Endothelial cell of umbilical vein (primary cell): ENCODE data around the gene RPGRIP1. TPM values are rescaled to one million over a fixed set of nuclear protein-coding genes. Genes with fewer than 3 reads are reported as not detected.

ENCODE experiments used
- BruUV-seq: library from RNA; stranded (reverse); fragments of 400-500 nt; replicated peaks from 2 replicates; lab custom pipeline; 2021; lab: Mats Ljungman, UMichigan
- CTCF ChIA-PET: fragments of 300-600, 350-600 bp; sonication (Branson Sonifier 250); formaldehyde crosslinking; loops from one replicate; lab custom pipeline; 2021; ENCODE audit warnings: antibody characterized with exemption, inconsistent platforms; lab: Charles Lee
- POLR2A ChIA-PET: fragments of 300-600, 350-600 bp; sonication (Branson Sonifier 250); formaldehyde crosslinking; loops from one replicate; lab custom pipeline; 2021; ENCODE audit warnings: antibody characterized with exemption, inconsistent platforms; lab: Charles Lee
- DNase-seq: peaks from one replicate; pipeline ENCODE4 v3.0.0-alpha.2; 2011; ENCODE audit warnings: low read depth, low spot score
- FAIRE-seq: peaks from 2 replicates; lab custom pipeline; 2011; peaks lifted over from hg19 to GRCh38; lab: Jason Lieb, UNC
- H2AFZ ChIP-seq: 2 replicates; pipeline ENCODE4 v1.6.0; 2012; ENCODE audit warnings: low read depth, low read length, control low read depth, inconsistent platforms
- H3K27ac ChIP-seq: 2 replicates; pipeline ENCODE4 v1.5.1; 2011; ENCODE audit warnings: low read depth, mild to moderate bottlenecking, control low read depth, low read length, moderate library complexity; ENCODE audit not compliant: insufficient read depth
- H3K27me3 ChIP-seq, 2 experiments: 2 replicates each; pipeline versions ENCODE4 v1.6.0 to v1.6.1; 2011; ENCODE audit warnings: low read length in 2 of 2, mixed read lengths in 1 of 2; ENCODE audit not compliant: control insufficient read depth in 2 of 2, insufficient read depth in 2 of 2
- H3K36me3 ChIP-seq, 2 experiments: 2 replicates in 1 of 2; 3 replicates in 1 of 2; pipeline ENCODE4 v1.5.1; 2011; ENCODE audit warnings: low read length in 2 of 2, mild to moderate bottlenecking in 1 of 2, moderate library complexity in 1 of 2; ENCODE audit not compliant: control insufficient read depth in 2 of 2, insufficient read depth in 2 of 2; ENCODE audit errors: extremely low read depth in 1 of 2
- H3K4me1 ChIP-seq: 3 replicates; pipeline ENCODE4 v1.5.1; 2011; ENCODE audit warnings: mild to moderate bottlenecking, low read length; ENCODE audit not compliant: control insufficient read depth, insufficient read depth; ENCODE audit errors: extremely low read depth
- H3K4me2 ChIP-seq: 2 replicates; pipeline ENCODE4 v1.6.1; 2011; ENCODE audit warnings: low read length, control low read depth, mixed read lengths; ENCODE audit not compliant: insufficient read depth
- H3K4me3 ChIP-seq, 3 experiments: fragments of 200-600 bp in 1 of 3; sonication (generic), shearing (Covaris generic) in 1 of 3; replicated peaks in 1 of 3; 2 replicates each; pipeline ENCODE4 v1.5.1; 2011 to 2016; ENCODE audit warnings: control low read depth in 3 of 3, low read length in 3 of 3, mild to moderate bottlenecking in 2 of 3, inconsistent platforms in 1 of 3, low read depth in 1 of 3, moderate library complexity in 1 of 3; ENCODE audit not compliant: insufficient read depth in 1 of 3
- H3K79me2 ChIP-seq: 2 replicates; pipeline ENCODE4 v1.6.0; 2012; ENCODE audit warnings: low read length, inconsistent platforms; ENCODE audit not compliant: control insufficient read depth, insufficient read depth
- H3K9ac ChIP-seq: replicated peaks from 2 replicates; pipeline ENCODE3; 2011; ENCODE audit warnings: low read length, control low read depth; ENCODE audit not compliant: insufficient read depth; ENCODE audit errors: extremely low read depth
- H3K9me1 ChIP-seq: replicated peaks from 3 replicates; pipeline ENCODE4 v1.6.0; 2011; ENCODE audit warnings: mild to moderate bottlenecking, low read length; ENCODE audit not compliant: control insufficient read depth, insufficient read depth; ENCODE audit errors: extremely low read depth
- H3K9me3 ChIP-seq: replicated peaks from 2 replicates; pipeline ENCODE4 v1.5.1; 2012; ENCODE audit warnings: low read length, inconsistent platforms; ENCODE audit not compliant: control insufficient read depth, insufficient read depth
- H4K20me1 ChIP-seq: replicated peaks from 2 replicates; pipeline ENCODE3; 2011; ENCODE audit warnings: mild to moderate bottlenecking, low read length; ENCODE audit not compliant: control insufficient read depth, insufficient read depth; ENCODE audit errors: extremely low read depth
- EZH2 ChIP-seq: IDR thresholded peaks from 2 replicates; pipeline ENCODE4 v1.6.1; 2012; ENCODE audit warnings: borderline replicate concordance, low read depth, mild to moderate bottlenecking, moderate library complexity, low read length, inconsistent platforms; ENCODE audit not compliant: severe bottlenecking
- FOS ChIP-seq: IDR thresholded peaks from 2 replicates; pipeline ENCODE4 v1.6.1; 2011; ENCODE audit warnings: mild to moderate bottlenecking, low read length, moderate library complexity, borderline replicate concordance; ENCODE audit not compliant: insufficient read depth
- GATA2 ChIP-seq: IDR thresholded peaks from 2 replicates; pipeline ENCODE4 v1.7.0; 2011; ENCODE audit warnings: low read depth, mild to moderate bottlenecking, moderate library complexity, mixed read lengths, low read length; ENCODE audit not compliant: insufficient read length, insufficient read depth
- JUN ChIP-seq: IDR thresholded peaks from 2 replicates; pipeline ENCODE4 v1.6.1; 2011; ENCODE audit warnings: borderline replicate concordance, low read depth; ENCODE audit not compliant: insufficient read length, insufficient read depth
- MYC ChIP-seq: IDR thresholded peaks from one replicate; pipeline ENCODE4 v1.6.1; 2011; ENCODE audit warnings: mild to moderate bottlenecking, low read depth, low read length
- POLR2A ChIP-seq: IDR thresholded peaks from 2 replicates; pipeline ENCODE4 v1.6.1; 2012; ENCODE audit warnings: low read depth, mild to moderate bottlenecking, control low read depth, low read length
- POLR2AphosphoS5 ChIP-seq: IDR thresholded peaks from 2 replicates; pipeline ENCODE4 v1.6.1; 2012; ENCODE audit warnings: low read depth, mild to moderate bottlenecking, control low read depth, low read length, moderate library complexity; ENCODE audit not compliant: insufficient read depth
- dilution Hi-C: fragments of 300-500 bp; cut with MboI; formaldehyde crosslinking; loops from one replicate; pipeline ENCODE4 v1.15.0; 2019; ENCODE audit warnings: low sequenced_read_pairs; ENCODE audit not compliant: extremely low pct_ligation_motif_present
- intact Hi-C: fragments of 100-400 bp; cut with micrococcal nuclease; formaldehyde crosslinking; loops from one replicate; pipeline ENCODE4 v1.10.0; 2022
- polyA plus RNA-seq, 4 experiments: library from polyadenylated mRNA; depleted of rRNA in 3 of 4; stranded (reverse) in 3 of 4; unstranded in 1 of 4; fragments of >200 nt; gene quantifications; 2 replicates each; pipeline versions ENCODE4 v1.2.1 to v1.2.3, GENCODE V29; 2011 to 2012; ENCODE audit warnings: missing spikeins in 1 of 4
- total RNA-seq: library from RNA; stranded (reverse); gene quantifications from 2 replicates; pipeline ENCODE4 v1.2.3, GENCODE V29; 2021
- TF ChIP-seq, protein P1 (sequence below), 2 donors: IDR thresholded peaks; 1 replicate in 1 of 2; 2 replicates in 1 of 2; pipeline ENCODE4 v1.5.1; 2011; ENCODE audit warnings: low read length in 2 of 2, mild to moderate bottlenecking in 2 of 2, moderate library complexity in 2 of 2, control low read depth in 1 of 2, inconsistent platforms in 1 of 2, low read depth in 1 of 2; ENCODE audit not compliant: insufficient read depth in 1 of 2; ENCODE audit errors: extremely low read depth in 1 of 2
- TF ChIP-seq, protein P2 (sequence below): IDR thresholded peaks from 2 replicates; pipeline ENCODE4 v1.6.1; 2011; ENCODE audit not compliant: insufficient read depth, insufficient read length

Gene RPGRIP1
- total and polyA plus RNA-seq, 2 donors (not counting 3 experiments of a cell fraction or from before 2014, with no cell fraction given) = not detected

DNA sequence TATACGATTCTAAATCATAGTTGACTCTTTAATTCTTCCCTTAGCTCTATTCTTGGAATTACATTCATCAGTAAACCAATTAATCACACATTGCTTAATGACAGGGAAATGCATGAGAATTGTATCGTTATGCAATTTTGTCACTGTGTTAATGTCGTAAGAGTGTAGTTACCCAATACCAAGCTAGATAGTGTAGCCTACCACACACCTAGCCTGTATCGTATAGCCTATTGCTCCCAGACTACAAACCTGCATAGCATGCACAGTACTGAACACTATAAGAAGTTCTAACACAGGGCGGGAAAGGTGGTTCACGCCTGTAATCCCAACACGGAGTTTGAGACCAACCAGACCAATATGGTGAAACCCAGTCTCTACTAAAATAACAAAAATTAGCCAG is 35.3 kb upstream of the RPGRIP1 start:
- H3K27me3 ChIP-seq = no peaks in the 10 kb centered on the region
- intact Hi-C loops = no loop called here
- peaks cover 10 to 14% of the 10 kb centered on the region in 2 experiments for H3K36me3 ChIP-seq
- ChIA-PET POLR2A (no interaction called here), CTCF (interaction anchor here (0.7 kb wide), 1 partner anchor 13 kb away, joined by 3 read pairs; no protein-coding TSS in a partner anchor)
- no peak for DNase-seq
- no peak overlapping the region for H3K4me3 ChIP-seq
- H2AFZ ChIP-seq = no peak overlapping the region
- H3K9ac ChIP-seq = no peak overlapping the region
- no peaks in the 10 kb centered on the region for H3K9me3 ChIP-seq
- peaks cover 100% of the 10 kb centered on the region for H3K79me2 ChIP-seq
- FAIRE-seq = no peak
- H3K4me2 ChIP-seq = no peak overlapping the region
- H3K4me1 ChIP-seq = peaks cover 15% of the 10 kb centered on the region
- peaks cover 41% of the 10 kb centered on the region for H4K20me1 ChIP-seq
- no peaks in the 10 kb centered on the region for H3K9me1 ChIP-seq
- TF ChIP-seq POLR2AphosphoS5 = no peak
- TF ChIP-seq MYC = no peak
- TF ChIP-seq GATA2 = no peak
- no peak for TF ChIP-seq POLR2A
- no peak for TF ChIP-seq EZH2
- TF ChIP-seq, protein P1, sequence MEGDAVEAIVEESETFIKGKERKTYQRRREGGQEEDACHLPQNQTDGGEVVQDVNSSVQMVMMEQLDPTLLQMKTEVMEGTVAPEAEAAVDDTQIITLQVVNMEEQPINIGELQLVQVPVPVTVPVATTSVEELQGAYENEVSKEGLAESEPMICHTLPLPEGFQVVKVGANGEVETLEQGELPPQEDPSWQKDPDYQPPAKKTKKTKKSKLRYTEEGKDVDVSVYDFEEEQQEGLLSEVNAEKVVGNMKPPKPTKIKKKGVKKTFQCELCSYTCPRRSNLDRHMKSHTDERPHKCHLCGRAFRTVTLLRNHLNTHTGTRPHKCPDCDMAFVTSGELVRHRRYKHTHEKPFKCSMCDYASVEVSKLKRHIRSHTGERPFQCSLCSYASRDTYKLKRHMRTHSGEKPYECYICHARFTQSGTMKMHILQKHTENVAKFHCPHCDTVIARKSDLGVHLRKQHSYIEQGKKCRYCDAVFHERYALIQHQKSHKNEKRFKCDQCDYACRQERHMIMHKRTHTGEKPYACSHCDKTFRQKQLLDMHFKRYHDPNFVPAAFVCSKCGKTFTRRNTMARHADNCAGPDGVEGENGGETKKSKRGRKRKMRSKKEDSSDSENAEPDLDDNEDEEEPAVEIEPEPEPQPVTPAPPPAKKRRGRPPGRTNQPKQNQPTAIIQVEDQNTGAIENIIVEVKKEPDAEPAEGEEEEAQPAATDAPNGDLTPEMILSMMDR (IDR thresholded peaks at IDR 0.05; ENCODE audit: extremely low read depth in 1 of 2, insufficient read depth in 1 of 2, low read depth in 1 of 2, low read length in 2 of 2) = no peak
- TF ChIP-seq, protein P2, sequence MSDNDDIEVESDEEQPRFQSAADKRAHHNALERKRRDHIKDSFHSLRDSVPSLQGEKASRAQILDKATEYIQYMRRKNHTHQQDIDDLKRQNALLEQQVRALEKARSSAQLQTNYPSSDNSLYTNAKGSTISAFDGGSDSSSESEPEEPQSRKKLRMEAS = no peak
- no peak for TF ChIP-seq FOS
- TF ChIP-seq JUN = no peak
- dilution Hi-C loops = no loop called here
- BruUV-seq = no TSS peak
- H3K27ac ChIP-seq = no peak overlapping the region
